GM18498 (cell line): ENCODE measurements around the gene CNTD1.
"Not testable (repeated sequence)": the region's sequence is repeated elsewhere in the genome, so short reads cannot be mapped to it uniquely, and the experiment has no call there.

Experiments used
- ATAC-seq: cut with Tn5 transposase; IDR thresholded peaks from one replicate; pipeline ENCODE4 v1.9.1; 2021; ENCODE audit warnings: mild to moderate bottlenecking, moderate library complexity; ENCODE audit not compliant: unreplicated experiment

Gene CNTD1

DNA sequence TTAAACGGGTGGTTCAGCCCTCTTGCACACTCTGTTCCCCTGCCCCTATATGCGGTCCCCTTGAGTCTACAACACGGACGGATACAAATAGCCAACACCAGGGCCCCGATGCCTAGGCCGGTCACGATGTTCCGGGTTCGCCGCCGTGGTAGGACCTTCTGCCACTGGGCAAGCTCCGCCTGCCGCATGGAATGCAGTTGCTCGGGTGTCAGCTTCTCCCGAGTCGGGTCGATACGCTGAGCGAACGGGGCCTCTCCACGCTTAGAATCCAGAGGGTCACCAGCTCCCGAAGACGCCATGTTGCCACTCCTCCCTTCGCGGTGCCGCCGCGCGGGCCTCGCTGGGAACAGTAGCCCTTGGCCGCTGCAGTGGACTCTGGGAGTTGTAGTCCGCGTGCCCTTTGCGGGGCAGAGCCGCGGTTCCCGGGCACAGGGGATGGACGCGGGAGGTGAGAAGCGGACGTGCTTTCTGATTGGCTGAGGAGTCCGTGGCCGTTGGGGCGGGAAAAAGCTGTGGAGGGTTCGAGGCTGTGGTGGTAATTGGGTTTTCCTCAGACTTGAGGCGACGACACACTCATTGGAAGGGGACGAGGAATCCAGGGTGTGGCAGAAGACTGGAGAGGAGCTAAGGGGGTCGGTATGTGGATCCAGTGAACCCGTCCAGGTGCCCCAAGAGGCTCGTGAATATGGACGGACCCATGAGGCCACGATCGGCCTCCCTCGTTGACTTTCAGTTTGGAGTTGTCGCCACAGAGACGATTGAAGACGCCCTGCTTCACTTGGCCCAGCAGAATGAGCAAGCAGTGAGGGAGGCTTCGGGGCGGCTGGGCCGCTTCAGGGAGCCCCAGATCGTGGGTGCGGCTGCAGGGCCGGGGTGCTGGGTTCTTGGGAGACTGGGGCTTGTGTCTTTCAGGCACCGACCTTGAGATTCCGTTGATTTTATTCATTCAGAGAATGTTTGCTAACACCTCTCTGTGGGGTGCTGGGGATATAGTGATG is at the start of gene CNTD1, which contains the start of gene COA3:
Gene CNTD1 (plus strand): TSS at position 479 of the 998 bp plus-strand sequence. CDS start 207 bp downstream, at position 686.
Gene COA3 (minus strand): TSS at position 322 of the 998 bp plus-strand sequence. CDS start 23 bp downstream, at position 299.
- peak; percentile 82 for ATAC-seq

GRCh38 chr17:42748908-42749798 is 49.5 kb upstream of the CNTD1 start:
- ATAC-seq: no peak

DNA sequence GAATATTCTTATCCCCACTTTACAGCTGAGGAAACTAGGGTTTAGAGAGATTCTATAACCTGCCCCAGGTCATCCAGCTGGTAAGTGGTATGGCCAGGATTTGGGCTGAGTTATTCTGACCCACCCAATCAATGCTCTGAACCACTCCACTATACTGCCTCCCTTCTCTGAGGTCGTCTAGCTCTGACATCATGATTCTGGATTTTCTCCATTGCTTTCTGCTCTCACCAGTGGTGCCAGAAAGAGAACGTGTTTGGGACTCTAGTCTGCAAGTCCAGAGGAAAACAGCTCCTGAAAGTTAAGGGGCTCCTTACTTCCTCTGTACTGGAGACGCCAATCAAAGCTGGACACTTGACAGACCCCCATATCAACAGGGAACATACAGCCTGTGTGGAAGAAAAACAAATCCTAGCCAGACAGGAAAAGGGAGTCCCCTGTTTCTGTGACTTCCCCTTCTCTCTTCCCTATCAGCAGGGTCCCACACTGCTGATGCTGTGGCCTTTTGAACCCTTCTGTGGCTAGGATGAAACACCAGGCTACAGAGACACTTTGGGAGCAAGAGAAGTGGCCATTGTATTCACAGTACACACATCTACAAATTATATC is 47.8 kb upstream of the CNTD1 start:
- ATAC-seq: no peak

DNA sequence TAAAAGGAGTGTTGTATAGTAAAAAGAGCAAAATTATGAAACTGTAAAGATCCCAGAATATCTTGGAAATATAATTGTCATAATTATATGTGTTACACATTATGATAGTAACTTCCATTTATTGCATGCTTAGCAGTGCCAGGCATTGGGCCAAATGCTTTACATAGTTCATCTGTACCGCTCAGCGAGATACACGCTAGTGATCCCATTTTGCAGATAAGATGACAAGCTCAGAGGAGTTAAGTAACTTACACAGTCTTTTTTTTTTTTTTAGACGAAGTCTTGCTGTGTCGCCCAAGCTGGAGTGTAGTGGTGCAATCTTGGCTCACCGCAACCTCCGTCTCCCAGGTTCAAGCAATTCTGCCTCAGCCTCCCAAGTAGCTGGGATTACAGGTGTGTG is 47.0 kb upstream of the CNTD1 start:
- ATAC-seq: no peak

DNA sequence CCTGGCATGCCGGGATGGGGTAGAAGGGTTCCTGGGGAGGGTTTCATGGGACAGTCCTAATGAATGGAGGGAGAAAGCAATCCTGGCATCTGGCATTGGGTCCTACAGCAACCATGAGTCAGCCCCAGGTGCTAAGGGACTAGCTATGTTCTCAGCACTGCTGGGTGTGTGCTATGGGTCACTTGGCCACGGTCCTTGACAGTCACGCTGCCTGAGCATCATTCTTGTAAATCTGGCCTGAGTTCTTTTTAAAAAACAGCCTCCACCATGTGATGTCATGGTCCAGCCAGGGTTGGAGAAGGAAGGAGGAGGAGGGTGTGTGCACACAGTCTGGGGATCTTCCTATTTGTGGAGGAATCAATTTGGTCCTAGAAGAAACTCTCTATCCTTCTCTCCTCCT is 43.9 kb upstream of the CNTD1 start:
- no peak for ATAC-seq

- ATAC-seq: no peak
Observed at GRCh38 chr17:42759982-42760651, 38.5 kb upstream of the CNTD1 start.

- ATAC-seq: no peak
Observed at GRCh38 chr17:42760652-42761581, 37.7 kb upstream of the CNTD1 start, which contains the start of gene RAMP2. Gene RAMP2, plus strand, starts transcription at chr17:42761227. Its CDS starts 35 bp downstream, at chr17:42761262.

DNA sequence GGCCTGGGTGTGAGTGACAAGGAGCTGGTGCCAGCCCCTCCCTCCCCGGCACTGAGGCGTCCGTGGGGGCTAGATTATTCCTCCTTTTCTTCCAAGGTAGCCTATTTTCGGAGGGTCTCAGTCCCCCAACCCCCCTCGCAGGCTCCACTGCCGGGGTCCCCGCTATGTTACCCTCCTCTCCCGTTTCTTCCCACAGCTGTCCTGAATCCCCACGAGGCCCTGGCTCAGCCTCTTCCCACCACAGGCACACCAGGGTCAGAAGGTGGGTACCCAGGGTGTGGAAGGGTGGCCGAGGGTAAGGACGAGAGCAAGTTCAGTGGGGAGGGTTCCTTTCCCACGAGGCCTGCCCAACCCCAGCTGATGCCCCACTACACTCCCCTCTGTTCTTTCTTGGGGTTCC is 37.0 kb upstream of the CNTD1 start:
- no peak for ATAC-seq

DNA sequence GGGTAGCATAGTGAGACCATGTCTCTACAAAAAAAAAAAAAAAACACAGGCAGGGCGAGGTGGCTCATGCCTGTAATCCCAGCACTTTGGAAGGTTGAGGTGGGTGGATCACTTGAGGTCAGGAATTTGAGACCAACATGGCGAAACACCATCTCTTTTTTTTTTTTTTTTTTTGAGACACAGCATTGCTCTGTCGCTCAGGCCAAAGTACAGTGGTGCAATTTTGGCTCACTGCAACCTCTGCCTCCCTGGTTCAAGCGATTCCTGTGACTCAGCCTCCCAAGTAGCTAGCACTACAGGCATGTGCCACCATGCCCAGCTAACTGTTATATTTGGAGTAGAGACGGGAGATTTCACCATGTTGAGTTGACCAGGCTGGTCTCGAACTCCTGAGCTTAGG is 32.5 kb upstream of the CNTD1 start:
- no peak for ATAC-seq

DNA sequence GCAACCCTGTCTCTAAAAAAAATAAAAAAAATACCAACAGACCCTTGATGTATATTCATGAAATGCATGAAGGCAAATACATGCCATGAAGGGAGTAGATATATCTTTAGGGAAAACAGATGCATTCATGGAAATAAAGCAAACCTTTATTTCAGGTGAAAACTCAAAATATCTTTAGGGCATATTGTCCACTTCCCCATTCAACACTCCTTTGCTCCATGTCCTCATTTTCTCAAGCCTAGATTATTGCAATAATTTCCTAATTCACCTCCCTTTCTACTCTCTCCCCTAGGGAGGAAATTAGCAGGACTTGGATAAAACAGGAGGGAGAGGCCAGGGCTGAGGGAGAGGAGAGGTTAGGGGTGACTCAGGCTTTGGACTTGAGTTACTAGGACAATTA is 31.1 kb upstream of the CNTD1 start:
- no peak for ATAC-seq

- ATAC-seq: not testable (repeated sequence)
Observed at GRCh38 chr17:42768006-42768405, 30.7 kb upstream of the CNTD1 start.

GRCh38 chr17:42769964-42770363 is 28.7 kb upstream of the CNTD1 start:
- not testable (repeated sequence) for ATAC-seq

GRCh38 chr17:42772945-42773289 is 25.7 kb upstream of the CNTD1 start:
- ATAC-seq: no peak

DNA sequence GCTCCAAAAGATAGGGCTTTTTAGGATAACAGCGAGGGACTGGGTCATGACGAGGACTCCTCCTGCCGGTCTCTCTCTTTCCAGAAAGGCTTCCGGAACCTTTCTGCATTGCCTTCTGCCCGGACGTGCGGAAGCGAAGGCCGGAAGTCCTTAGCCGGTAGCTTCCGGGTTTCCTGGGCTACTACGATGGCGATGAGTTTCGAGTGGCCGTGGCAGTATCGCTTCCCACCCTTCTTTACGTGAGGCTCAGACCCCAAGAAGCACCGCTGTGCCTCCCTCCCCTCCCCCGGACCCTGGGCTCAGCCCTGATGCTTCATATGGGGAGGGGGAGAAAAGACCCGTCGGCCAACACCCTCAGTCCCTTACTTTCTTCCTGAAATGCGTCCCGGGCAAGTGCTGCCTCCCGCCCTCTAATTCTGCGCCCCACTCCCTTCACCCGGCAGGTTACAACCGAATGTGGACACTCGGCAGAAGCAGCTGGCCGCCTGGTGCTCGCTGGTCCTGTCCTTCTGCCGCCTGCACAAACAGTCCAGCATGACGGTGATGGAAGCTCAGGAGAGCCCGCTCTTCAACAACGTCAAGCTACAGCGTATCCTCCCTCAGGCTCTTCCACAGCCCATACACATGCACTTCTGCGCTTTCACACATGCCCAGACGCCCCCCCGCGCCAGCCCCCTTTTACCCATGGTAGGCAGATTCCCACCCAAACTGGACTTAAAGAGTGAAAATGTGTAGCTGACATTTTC is 25.2 kb upstream of the CNTD1 start, which contains the start of gene VPS25:
Gene VPS25 (plus strand): TSS at position 160 of the 746 bp plus-strand sequence. CDS start 27 bp downstream, at position 187.
- no peak for ATAC-seq

DNA sequence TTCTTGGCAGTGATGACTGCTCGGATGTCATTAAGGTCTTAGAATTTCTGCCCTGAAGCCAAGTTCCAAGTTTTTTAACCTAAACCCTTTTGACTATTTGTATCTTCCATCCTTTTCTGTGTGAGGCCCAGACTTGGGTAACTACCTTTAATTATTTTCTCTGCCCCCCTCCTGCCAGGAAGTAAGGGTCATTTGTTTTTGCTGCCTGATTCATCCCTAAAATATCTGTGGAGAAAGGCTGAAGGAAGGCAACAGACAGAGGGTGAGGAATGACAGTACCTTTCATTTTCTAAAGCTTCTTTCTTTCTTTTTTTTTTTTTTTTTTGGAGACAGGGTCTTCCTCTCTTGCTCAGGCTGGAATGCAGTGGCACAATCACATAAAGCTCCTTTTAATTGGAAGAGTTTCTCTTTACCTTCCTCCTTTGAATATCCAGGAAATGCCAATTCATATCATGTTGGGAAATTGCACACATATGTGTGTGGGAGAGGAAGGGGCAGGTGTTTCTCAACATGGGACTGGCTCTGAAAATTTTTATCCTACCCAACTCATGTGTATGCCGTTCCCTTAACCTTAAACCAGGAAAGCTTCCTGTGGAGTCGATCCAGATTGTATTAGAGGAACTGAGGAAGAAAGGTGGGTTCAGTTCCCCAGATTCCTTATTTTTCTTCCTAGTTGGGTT is 24.5 kb upstream of the CNTD1 start:
- no peak for ATAC-seq

- ATAC-seq: no peak
Observed at GRCh38 chr17:42775534-42776098, 23.0 kb upstream of the CNTD1 start.

GRCh38 chr17:42778570-42778969 is 20.1 kb upstream of the CNTD1 start:
- ATAC-seq: no peak
